B cell (primary cell): ENCODE data around the gene CLEC1A. TPM values are rescaled to one million over a fixed set of nuclear protein-coding genes. Genes with fewer than 3 reads are reported as not detected.

ENCODE experiments used
- ATAC-seq: fragments of 200-7000 bp; cut with Tn5 transposase; one replicate; pipeline ENCODE4 v1.10.0; 2021; ENCODE audit warnings: low read depth, mild to moderate bottlenecking, moderate number of reproducible peaks, moderate library complexity
- CTCF ChIA-PET: fragments of 350-600 bp; sonication (Branson Sonifier 250); formaldehyde crosslinking; loops from one replicate; lab custom pipeline; 2021; ENCODE audit warnings: antibody characterized with exemption, inconsistent platforms; lab: Charles Lee
- POLR2A ChIA-PET: fragments of 350-600 bp; sonication (Branson Sonifier 250); formaldehyde crosslinking; loops from one replicate; lab custom pipeline; 2021; ENCODE audit warnings: antibody characterized with exemption; lab: Charles Lee
- DNase-seq: peaks from one replicate; pipeline ENCODE4 v3.0.0; 2013
- H2AFZ ChIP-seq: 2 replicates; pipeline ENCODE4 v1.6.1; 2012; ENCODE audit warnings: mild to moderate bottlenecking, low read depth, low read length; ENCODE audit not compliant: insufficient read depth, poor library complexity, severe bottlenecking
- H3K27ac ChIP-seq, 2 donors: 1 replicate in 1 of 2; 2 replicates in 1 of 2; pipeline ENCODE4 v1.5.1; 2012 to 2013; ENCODE audit warnings: low read length in 2 of 2, mild to moderate bottlenecking in 2 of 2, moderate library complexity in 1 of 2
- H3K27me3 ChIP-seq, 4 experiments: fragments of 200-600 bp in 1 of 4; sonication (generic) in 1 of 4; replicated peaks in 1 of 4; 1 replicate in 2 of 4; 2 replicates in 2 of 4; pipeline versions ENCODE4 v1.6.1 to v1.7.0; 2013 to 2016; ENCODE audit warnings: low read length in 3 of 4, mild to moderate bottlenecking in 2 of 4, mixed read lengths in 1 of 4, moderate library complexity in 1 of 4; ENCODE audit not compliant: insufficient read depth in 4 of 4, control insufficient read depth in 3 of 4; ENCODE audit errors: control extremely low read depth in 1 of 4
- H3K36me3 ChIP-seq, 2 experiments: replicated peaks in 1 of 2; 1 replicate in 1 of 2; 2 replicates in 1 of 2; pipeline versions ENCODE4 v1.6.1 to v1.7.1; 2013; ENCODE audit warnings: low read length in 1 of 2; ENCODE audit not compliant: insufficient read depth in 2 of 2, control insufficient read depth in 1 of 2; ENCODE audit errors: control extremely low read depth in 1 of 2, extremely low read depth in 1 of 2
- H3K4me1 ChIP-seq, 2 donors: fragments of 200-600 bp in 1 of 2; sonication (generic) in 1 of 2; 1 replicate in 1 of 2; 2 replicates in 1 of 2; pipeline versions ENCODE4 v1.5.1 to v1.6.1; 2013 to 2017; ENCODE audit warnings: low read length in 2 of 2; ENCODE audit not compliant: control insufficient read depth in 2 of 2, insufficient read depth in 2 of 2
- H3K4me2 ChIP-seq: replicated peaks from 2 replicates; pipeline ENCODE3; 2012; ENCODE audit warnings: mild to moderate bottlenecking, low read depth, low read length; ENCODE audit not compliant: poor library complexity, severe bottlenecking
- H3K4me3 ChIP-seq, 5 experiments: fragments of 200-600 bp in 1 of 5; sonication (generic) in 1 of 5; 1 replicate in 3 of 5; 2 replicates in 2 of 5; pipeline versions ENCODE4 v1.5.1 to v1.7.0; 2011 to 2016; ENCODE audit warnings: low read length in 4 of 5, mild to moderate bottlenecking in 4 of 5, low read depth in 2 of 5, control low read depth in 1 of 5, moderate library complexity in 1 of 5; ENCODE audit not compliant: insufficient read depth in 1 of 5; ENCODE audit errors: control extremely low read depth in 1 of 5, extremely low read depth in 1 of 5
- H3K79me2 ChIP-seq: fragments of 200-600 bp; sonication (generic); one replicate; pipeline ENCODE4 v1.6.0; 2016; ENCODE audit warnings: low read length; ENCODE audit not compliant: control insufficient read depth, insufficient read depth
- H3K9ac ChIP-seq: fragments of 200-600 bp; sonication (generic); 2 replicates; pipeline ENCODE4 v1.6.1; 2017; ENCODE audit warnings: mild to moderate bottlenecking, low read length, moderate library complexity
- H3K9me3 ChIP-seq, 3 donors: one replicate each; pipeline versions ENCODE4 v1.6.1 to v1.7.1; 2013; ENCODE audit warnings: low read length in 2 of 3; ENCODE audit not compliant: control insufficient read depth in 2 of 3, insufficient read depth in 1 of 3; ENCODE audit errors: control extremely low read depth in 1 of 3
- H4K20me1 ChIP-seq: 2 replicates; pipeline ENCODE4 v1.6.0; 2012; ENCODE audit warnings: mild to moderate bottlenecking, low read length; ENCODE audit not compliant: insufficient read depth, control insufficient read depth, poor library complexity, severe bottlenecking
- H3K27ac Mint-ChIP-seq: one replicate; pipeline ENCODE4 v1.8.0; 2021; ENCODE audit warnings: mixed read lengths
- H3K27me3 Mint-ChIP-seq: one replicate; pipeline ENCODE4 v1.8.0; 2021; ENCODE audit warnings: mixed read lengths
- H3K4me1 Mint-ChIP-seq: one replicate; pipeline ENCODE4 v1.8.0; 2021; ENCODE audit warnings: mixed read lengths
- H3K4me3 Mint-ChIP-seq: one replicate; pipeline ENCODE4 v1.8.0; 2021; ENCODE audit warnings: mixed read lengths
- H3K9me3 Mint-ChIP-seq: one replicate; pipeline ENCODE4 v1.8.0; 2022; ENCODE audit warnings: mixed read lengths; ENCODE audit not compliant: insufficient read depth
- EZH2 ChIP-seq: IDR thresholded peaks from 2 replicates; pipeline ENCODE4 v1.6.1; 2012; ENCODE audit warnings: borderline replicate concordance, low read depth, mild to moderate bottlenecking, moderate library complexity, low read length; ENCODE audit not compliant: insufficient read depth, poor library complexity, severe bottlenecking
- WGBS: methylation state at CpG from one replicate; pipeline ENCODE4 v1.1.5; 2013; ENCODE audit warnings: missing lambda C conversion rate; ENCODE audit not compliant: insufficient coverage; 5-methylcytosine and 5-hydroxymethylcytosine counted together
- intact Hi-C: fragments of 100-400 bp; cut with micrococcal nuclease; formaldehyde crosslinking; loops from one replicate; pipeline ENCODE4 v1.10.0; 2022
- polyA plus RNA-seq: library from polyadenylated mRNA; depleted of rRNA; stranded (reverse); fragments of >200 nt; gene quantifications from 2 replicates; pipeline ENCODE4 v1.2.3, GENCODE V29; 2012
- total RNA-seq, 2 donors: library from RNA; stranded (reverse); fragments of 120-200 nt in 1 of 2; gene quantifications; 1 replicate in 1 of 2; 2 replicates in 1 of 2; pipeline versions ENCODE4 v1.2.3 to v1.2.4, GENCODE V29; 2013 to 2022
- TF ChIP-seq, protein P1 (sequence below): fragments of 200-600 bp; IDR thresholded peaks from one replicate; pipeline ENCODE4 v1.8.0; 2022; ENCODE audit warnings: antibody characterized with exemption, mild to moderate bottlenecking

Gene CLEC1A
- total and polyA plus RNA-seq, 2 donors (not counting 1 experiment from before 2014, with no cell fraction given), result 0.10 TPM; not detected in 1

- ATAC-seq (no peak), DNase-seq (no peak)
- Mint-ChIP-seq H3K27ac (no peak overlapping the region), H3K27me3 (peaks cover 15% of the 10 kb centered on the region), H3K4me1 (no peaks in the 10 kb centered on the region), H3K9me3 (peaks cover 4% of the 10 kb centered on the region), H3K4me3 (no peak overlapping the region)
- Histone ChIP-seq H3K9me3 (peaks cover 0 to 13% (median 0%) of the 10 kb centered on the region in 3 donors), H3K36me3 (no peaks in the 10 kb centered on the region), H3K4me2 (no peak overlapping the region), H2AFZ (no peak overlapping the region), H3K4me3 (no peak overlapping the region), H4K20me1 (no peaks in the 10 kb centered on the region), H3K4me1 (no peaks in the 10 kb centered on the region), H3K27ac (no peak overlapping the region), H3K79me2 (no peaks in the 10 kb centered on the region), H3K27me3 (peaks cover 0 to 3% (median 0%) of the 10 kb centered on the region in 4 experiments), H3K9ac (no peak overlapping the region)
- TF ChIP-seq EZH2, result no peak
- TF ChIP-seq, protein P1, sequence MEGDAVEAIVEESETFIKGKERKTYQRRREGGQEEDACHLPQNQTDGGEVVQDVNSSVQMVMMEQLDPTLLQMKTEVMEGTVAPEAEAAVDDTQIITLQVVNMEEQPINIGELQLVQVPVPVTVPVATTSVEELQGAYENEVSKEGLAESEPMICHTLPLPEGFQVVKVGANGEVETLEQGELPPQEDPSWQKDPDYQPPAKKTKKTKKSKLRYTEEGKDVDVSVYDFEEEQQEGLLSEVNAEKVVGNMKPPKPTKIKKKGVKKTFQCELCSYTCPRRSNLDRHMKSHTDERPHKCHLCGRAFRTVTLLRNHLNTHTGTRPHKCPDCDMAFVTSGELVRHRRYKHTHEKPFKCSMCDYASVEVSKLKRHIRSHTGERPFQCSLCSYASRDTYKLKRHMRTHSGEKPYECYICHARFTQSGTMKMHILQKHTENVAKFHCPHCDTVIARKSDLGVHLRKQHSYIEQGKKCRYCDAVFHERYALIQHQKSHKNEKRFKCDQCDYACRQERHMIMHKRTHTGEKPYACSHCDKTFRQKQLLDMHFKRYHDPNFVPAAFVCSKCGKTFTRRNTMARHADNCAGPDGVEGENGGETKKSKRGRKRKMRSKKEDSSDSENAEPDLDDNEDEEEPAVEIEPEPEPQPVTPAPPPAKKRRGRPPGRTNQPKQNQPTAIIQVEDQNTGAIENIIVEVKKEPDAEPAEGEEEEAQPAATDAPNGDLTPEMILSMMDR, result no peak
- WGBS, result 94% methylated on average over 6 of the region's 7 CpGs
- intact Hi-C loops, result no loop called here
- POLR2A ChIA-PET, result no interaction called here
- CTCF ChIA-PET, result no interaction called here
Observed at GRCh38 chr12:10115890-10116289, 17.1 kb upstream of the CLEC1A start.

DNA sequence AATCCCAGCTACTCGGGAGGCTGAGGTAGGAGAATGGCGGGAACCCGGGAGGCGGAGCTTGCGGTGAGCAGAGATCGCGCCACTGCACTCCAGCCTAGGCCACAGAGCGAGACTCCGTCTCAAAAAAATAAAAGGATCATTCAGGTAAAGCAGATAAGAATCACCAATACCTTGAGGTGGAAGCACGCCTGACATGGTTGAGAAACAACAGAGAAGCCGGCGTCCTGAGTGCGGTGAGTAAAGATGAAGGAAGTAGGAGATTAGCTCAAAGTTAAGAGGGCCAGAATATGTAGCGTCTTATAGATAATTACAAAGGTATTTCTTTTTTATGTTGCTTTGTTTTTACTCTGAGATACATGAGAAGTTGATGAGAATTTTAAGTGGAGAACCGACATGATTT is 16.5 kb upstream of the CLEC1A start:
- ATAC-seq (no peak), DNase-seq (no peak)
- intact Hi-C loops, result no loop called here
- no peaks in the 10 kb centered on the region for H3K4me1 ChIP-seq
- H3K79me2 ChIP-seq, result no peaks in the 10 kb centered on the region
- Mint-ChIP-seq H3K9me3 (peaks cover 4% of the 10 kb centered on the region), H3K27me3 (peaks cover 15% of the 10 kb centered on the region), H3K27ac (no peak overlapping the region), H3K4me3 (no peak overlapping the region), H3K4me1 (no peaks in the 10 kb centered on the region)
- H2AFZ ChIP-seq, result no peak overlapping the region
- H3K27me3 ChIP-seq, result peaks cover 0 to 3% (median 0%) of the 10 kb centered on the region in 4 experiments
- no peaks in the 10 kb centered on the region for H3K36me3 ChIP-seq
- H4K20me1 ChIP-seq, result no peaks in the 10 kb centered on the region
- H3K4me2 ChIP-seq, result no peak overlapping the region
- 89% methylated on average over 10 of the region's 15 CpGs for WGBS
- no peak overlapping the region for H3K4me3 ChIP-seq
- no peak overlapping the region for H3K27ac ChIP-seq
- no peak overlapping the region for H3K9ac ChIP-seq
- CTCF ChIA-PET, result no interaction called here
- POLR2A ChIA-PET, result no interaction called here
- H3K9me3 ChIP-seq, result peaks cover 0 to 8% (median 0%) of the 10 kb centered on the region in 3 donors
- no peak for TF ChIP-seq EZH2
- TF ChIP-seq, protein P1, result no peak
